Fibroblast of lung (primary cell): Measurements from ENCODE around the gene SLC39A1. TPM values are rescaled to one million over a fixed set of nuclear protein-coding genes. Genes with fewer than 3 reads are reported as not detected.

Source experiments
- DNase-seq, 2 donors: peaks; one replicate each; pipeline versions ENCODE4 v3.0.0 to v3.0.0-alpha.2; 2010; ENCODE audit warnings: low read depth in 2 of 2
- H2AFZ ChIP-seq: 2 replicates; pipeline ENCODE4 v1.5.1; 2012; ENCODE audit warnings: low read length, control low read depth, inconsistent platforms
- H3K27ac ChIP-seq: 2 replicates; pipeline ENCODE4 v1.5.1; 2011; ENCODE audit warnings: low read length, control low read depth; ENCODE audit not compliant: insufficient read depth
- H3K27me3 ChIP-seq: 2 replicates; pipeline ENCODE4 v1.5.1; 2011; ENCODE audit warnings: mild to moderate bottlenecking, low read length; ENCODE audit not compliant: control insufficient read depth, insufficient read depth
- H3K36me3 ChIP-seq: 2 replicates; pipeline ENCODE4 v1.5.1; 2011; ENCODE audit warnings: low read length; ENCODE audit not compliant: control insufficient read depth, insufficient read depth
- H3K4me1 ChIP-seq: 2 replicates; pipeline ENCODE4 v1.5.1; 2011; ENCODE audit warnings: low read length; ENCODE audit not compliant: control insufficient read depth, insufficient read depth; ENCODE audit errors: extremely low read depth
- H3K4me2 ChIP-seq: 2 replicates; pipeline ENCODE4 v1.5.1; 2011; ENCODE audit warnings: low read length, control low read depth; ENCODE audit not compliant: insufficient read depth; ENCODE audit errors: extremely low read depth
- H3K4me3 ChIP-seq, 4 experiments: fragments of 200-600 bp in 1 of 4; sonication (generic) in 1 of 4; replicated peaks in 1 of 4; 2 replicates each; pipeline ENCODE4 v1.5.1; 2011 to 2016; ENCODE audit warnings: low read length in 4 of 4, low read depth in 3 of 4, mild to moderate bottlenecking in 3 of 4, control low read depth in 2 of 4, inconsistent platforms in 1 of 4, mixed read lengths in 1 of 4; ENCODE audit not compliant: insufficient read depth in 1 of 4; ENCODE audit errors: control extremely low read depth in 1 of 4
- H3K79me2 ChIP-seq: 2 replicates; pipeline ENCODE4 v1.5.1; 2012; ENCODE audit warnings: mild to moderate bottlenecking, low read length, inconsistent platforms; ENCODE audit not compliant: control insufficient read depth, insufficient read depth
- H3K9ac ChIP-seq: 2 replicates; pipeline ENCODE4 v1.5.1; 2011; ENCODE audit warnings: mild to moderate bottlenecking, low read length, control low read depth; ENCODE audit not compliant: insufficient read depth
- H3K9me3 ChIP-seq: 2 replicates; pipeline ENCODE4 v1.5.1; 2012; ENCODE audit warnings: low read depth, low read length; ENCODE audit not compliant: control insufficient read depth, insufficient read depth
- H4K20me1 ChIP-seq: 2 replicates; pipeline ENCODE4 v1.5.1; 2011; ENCODE audit warnings: low read length; ENCODE audit not compliant: control insufficient read depth, insufficient read depth; ENCODE audit errors: extremely low read depth
- EZH2 ChIP-seq: IDR thresholded peaks from 2 replicates; pipeline ENCODE4 v1.5.1; 2012; ENCODE audit warnings: low read length, control low read depth, mild to moderate bottlenecking; ENCODE audit errors: missing control alignments
- polyA plus RNA-seq, 2 donors: library from polyadenylated mRNA; depleted of rRNA in 1 of 2; stranded (reverse) in 1 of 2; unstranded in 1 of 2; fragments of >200 nt; gene quantifications; 2 replicates each; pipeline ENCODE4 v1.2.1, GENCODE V29; 2011 to 2012; ENCODE audit warnings: missing spikeins in 1 of 2
- total RNA-seq: library from RNA; depleted of rRNA; stranded (reverse); fragments of >200 nt; gene quantifications from 2 replicates; pipeline ENCODE4 v1.2.1, GENCODE V29; 2014
- TF ChIP-seq, protein P1 (sequence below), 2 donors: IDR thresholded peaks in 1 of 2; conservative IDR thresholded peaks in 1 of 2; 1 replicate in 1 of 2; 2 replicates in 1 of 2; pipeline ENCODE4 v1.5.1; 2011 to 2012; ENCODE audit warnings: low read length in 2 of 2, control low read depth in 1 of 2, inconsistent platforms in 1 of 2, low read depth in 1 of 2, mild to moderate bottlenecking in 1 of 2

Gene SLC39A1
- total and polyA plus RNA-seq, 2 donors (not counting 1 experiment from before 2014, with no cell fraction given), result 94.4 to 119 TPM

DNA sequence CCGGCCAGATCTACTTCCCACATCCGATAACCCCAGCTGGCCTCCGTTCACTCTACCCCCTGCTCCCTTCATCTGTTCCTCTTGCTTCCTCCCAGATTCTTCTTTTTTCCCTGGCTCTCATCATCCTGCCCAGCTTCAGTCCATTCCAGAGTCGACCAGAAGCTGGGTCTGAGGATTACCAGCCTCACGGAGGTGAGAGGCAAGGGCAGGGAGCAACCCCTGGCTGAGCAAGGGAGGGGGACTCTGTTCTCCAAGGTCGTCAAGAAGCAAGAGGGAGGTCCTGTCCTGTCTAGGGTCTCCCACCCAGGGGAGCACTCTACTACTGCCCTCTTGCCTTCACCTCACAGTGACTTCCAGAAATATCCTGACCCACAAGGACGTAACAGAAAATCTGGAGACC is 10.2 kb upstream of the SLC39A1 start:
- TF ChIP-seq, protein P1, sequence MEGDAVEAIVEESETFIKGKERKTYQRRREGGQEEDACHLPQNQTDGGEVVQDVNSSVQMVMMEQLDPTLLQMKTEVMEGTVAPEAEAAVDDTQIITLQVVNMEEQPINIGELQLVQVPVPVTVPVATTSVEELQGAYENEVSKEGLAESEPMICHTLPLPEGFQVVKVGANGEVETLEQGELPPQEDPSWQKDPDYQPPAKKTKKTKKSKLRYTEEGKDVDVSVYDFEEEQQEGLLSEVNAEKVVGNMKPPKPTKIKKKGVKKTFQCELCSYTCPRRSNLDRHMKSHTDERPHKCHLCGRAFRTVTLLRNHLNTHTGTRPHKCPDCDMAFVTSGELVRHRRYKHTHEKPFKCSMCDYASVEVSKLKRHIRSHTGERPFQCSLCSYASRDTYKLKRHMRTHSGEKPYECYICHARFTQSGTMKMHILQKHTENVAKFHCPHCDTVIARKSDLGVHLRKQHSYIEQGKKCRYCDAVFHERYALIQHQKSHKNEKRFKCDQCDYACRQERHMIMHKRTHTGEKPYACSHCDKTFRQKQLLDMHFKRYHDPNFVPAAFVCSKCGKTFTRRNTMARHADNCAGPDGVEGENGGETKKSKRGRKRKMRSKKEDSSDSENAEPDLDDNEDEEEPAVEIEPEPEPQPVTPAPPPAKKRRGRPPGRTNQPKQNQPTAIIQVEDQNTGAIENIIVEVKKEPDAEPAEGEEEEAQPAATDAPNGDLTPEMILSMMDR (conservative IDR thresholded peaks at IDR 0.05 in 1 of 2, IDR thresholded peaks at IDR 0.05 in 1 of 2; ENCODE audit: low read depth in 1 of 2, low read length in 2 of 2), result no peak
- TF ChIP-seq EZH2, result no peak
- Histone ChIP-seq H3K36me3 (peaks cover 13% of the 10 kb centered on the region), H3K9ac (no peak overlapping the region), H3K27me3 (no peaks in the 10 kb centered on the region), H3K4me2 (no peak overlapping the region), H3K27ac (no peak overlapping the region), H4K20me1 (no peaks in the 10 kb centered on the region), H2AFZ (no peak overlapping the region), H3K4me1 (peaks cover 5% of the 10 kb centered on the region), H3K79me2 (peaks cover 17% of the 10 kb centered on the region), H3K4me3 (no peak overlapping the region), H3K9me3 (no peaks in the 10 kb centered on the region)
- DNase-seq, result no peak

DNA sequence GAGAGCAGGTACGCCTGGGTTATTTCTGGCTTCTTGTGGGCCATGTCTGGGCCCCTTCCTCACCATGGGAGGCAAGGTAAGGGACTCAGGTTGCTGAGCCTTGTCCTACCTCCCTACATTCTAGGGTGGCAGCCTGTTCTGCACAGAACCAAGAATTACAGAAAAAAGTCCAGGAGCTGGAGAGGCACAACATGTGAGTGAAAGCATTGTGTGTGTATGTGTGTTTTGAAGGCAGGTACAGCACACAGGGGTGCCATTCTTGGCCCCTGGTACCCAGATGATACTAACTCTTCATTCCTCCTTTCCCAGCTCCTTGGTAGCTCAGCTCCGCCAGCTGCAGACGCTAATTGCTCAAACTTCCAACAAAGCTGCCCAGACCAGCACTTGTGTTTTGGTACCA is 9.7 kb upstream of the SLC39A1 start:
- Histone ChIP-seq H2AFZ (no peak overlapping the region), H3K27me3 (no peaks in the 10 kb centered on the region), H3K27ac (no peak overlapping the region), H3K79me2 (peaks cover 17% of the 10 kb centered on the region), H3K36me3 (peaks cover 13% of the 10 kb centered on the region), H3K9me3 (no peaks in the 10 kb centered on the region), H3K9ac (no peak overlapping the region), H4K20me1 (no peaks in the 10 kb centered on the region), H3K4me1 (peaks cover 5% of the 10 kb centered on the region), H3K4me2 (no peak overlapping the region), H3K4me3 (no peak overlapping the region)
- TF ChIP-seq EZH2, result no peak
- TF ChIP-seq, protein P1 (conservative IDR thresholded peaks at IDR 0.05 in 1 of 2, IDR thresholded peaks at IDR 0.05 in 1 of 2; ENCODE audit: low read depth in 1 of 2, low read length in 2 of 2), result no peak
- no peak for DNase-seq

DNA sequence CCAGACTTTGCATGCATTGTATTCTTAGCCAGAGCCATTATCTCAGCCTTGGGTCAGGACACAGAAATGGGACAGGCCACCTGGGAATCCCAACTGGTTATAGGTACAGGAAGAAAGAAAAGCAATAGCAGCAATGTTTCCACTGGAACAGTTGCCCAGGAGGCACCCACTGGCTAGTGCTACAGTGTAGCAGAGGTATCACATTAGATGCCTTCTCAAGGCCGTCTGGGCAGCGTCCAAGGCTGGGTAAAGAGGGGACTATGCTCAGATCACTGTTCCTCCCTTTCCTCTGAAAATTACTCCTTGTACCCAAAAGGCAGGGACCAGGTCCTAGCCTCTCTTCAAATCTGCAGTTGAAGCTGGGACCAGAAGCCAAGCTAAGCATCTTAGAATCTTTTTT is 7.0 kb upstream of the SLC39A1 start:
- H3K79me2 ChIP-seq, result no peaks in the 10 kb centered on the region
- H3K27ac ChIP-seq, result no peak overlapping the region
- no peaks in the 10 kb centered on the region for H3K9me3 ChIP-seq
- H4K20me1 ChIP-seq, result no peaks in the 10 kb centered on the region
- no peak overlapping the region for H3K4me3 ChIP-seq
- TF ChIP-seq, protein P1 (conservative IDR thresholded peaks at IDR 0.05 in 1 of 2, IDR thresholded peaks at IDR 0.05 in 1 of 2; ENCODE audit: low read depth in 1 of 2, low read length in 2 of 2), result no peak
- TF ChIP-seq EZH2, result no peak
- H3K4me1 ChIP-seq, result peaks cover 6% of the 10 kb centered on the region
- no peaks in the 10 kb centered on the region for H3K27me3 ChIP-seq
- H3K4me2 ChIP-seq, result no peak overlapping the region
- H2AFZ ChIP-seq, result no peak overlapping the region
- peaks cover 11% of the 10 kb centered on the region for H3K36me3 ChIP-seq
- no peak for DNase-seq
- H3K9ac ChIP-seq, result no peak overlapping the region
